Effector memory CD4-positive, alpha-beta T cell (primary cell): ENCODE data around the gene SPRN.

Experiments
- DNase-seq, 3 donors: peaks; one replicate each; pipeline ENCODE4 v3.0.0-alpha.2; 2020
- H3K27ac ChIP-seq: 2 replicates; pipeline ENCODE4 v1.7.0; 2013; ENCODE audit warnings: mild to moderate bottlenecking, low read length, moderate library complexity; ENCODE audit not compliant: insufficient read depth, poor library complexity, severe bottlenecking
- H3K27me3 ChIP-seq: replicated peaks from 2 replicates; pipeline ENCODE4 v1.7.0; 2013; ENCODE audit warnings: mild to moderate bottlenecking, low read length; ENCODE audit not compliant: insufficient read depth, control insufficient read depth, poor library complexity, severe bottlenecking
- H3K36me3 ChIP-seq: 2 replicates; pipeline ENCODE4 v1.7.0; 2013; ENCODE audit warnings: mild to moderate bottlenecking, low read length, moderate library complexity; ENCODE audit not compliant: control insufficient read depth, insufficient read depth
- H3K4me1 ChIP-seq: 2 replicates; pipeline ENCODE4 v1.7.0; 2013; ENCODE audit warnings: low read length, mild to moderate bottlenecking; ENCODE audit not compliant: control insufficient read depth, insufficient read depth, poor library complexity, severe bottlenecking
- H3K4me3 ChIP-seq: 2 replicates; pipeline ENCODE4 v1.7.0; 2013; ENCODE audit warnings: low read length, low read depth, mild to moderate bottlenecking; ENCODE audit not compliant: insufficient read depth, poor library complexity, severe bottlenecking
- H3K9me3 ChIP-seq: 2 replicates; pipeline ENCODE4 v1.7.0; 2013; ENCODE audit warnings: mild to moderate bottlenecking, low read length, moderate library complexity; ENCODE audit not compliant: control insufficient read depth

SPRN gene

DNA sequence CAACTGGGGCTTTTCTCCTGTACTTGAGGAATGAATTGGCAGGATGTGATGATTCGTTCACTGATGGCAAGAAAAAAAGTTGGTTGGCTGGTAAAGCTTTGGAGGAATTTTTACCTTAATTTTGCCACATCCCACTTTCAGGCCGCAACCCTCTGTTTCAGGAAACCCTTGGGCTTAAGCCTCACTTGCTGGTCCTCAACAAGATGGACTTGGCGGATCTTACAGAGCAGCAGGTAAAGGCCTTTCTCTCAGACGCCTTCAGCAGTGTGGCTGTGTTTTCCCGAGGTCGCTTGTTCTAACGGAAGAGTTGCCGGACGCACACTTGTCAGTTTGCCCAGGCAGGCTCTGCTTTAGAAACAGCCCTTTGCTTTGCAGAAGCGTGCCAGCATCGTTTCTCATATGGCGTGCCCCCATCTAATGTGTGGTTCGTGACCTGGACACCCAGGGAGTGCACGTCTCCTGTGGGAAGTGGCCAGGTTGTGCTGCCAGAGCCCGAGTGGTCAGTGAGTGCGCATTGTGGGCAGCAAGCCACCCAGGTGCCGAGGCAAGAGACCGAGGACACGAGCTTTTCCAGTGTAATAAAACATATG lies 28.3 kb downstream of the SPRN start:
- Histone ChIP-seq H3K4me1 (peaks cover 16% of the 10 kb centered on the region), H3K27ac (no peak overlapping the region), H3K9me3 (no peaks in the 10 kb centered on the region), H3K27me3 (no peaks in the 10 kb centered on the region), H3K4me3 (no peak overlapping the region), H3K36me3 (peaks cover 29% of the 10 kb centered on the region)
- DNase-seq, result no peak

DNA sequence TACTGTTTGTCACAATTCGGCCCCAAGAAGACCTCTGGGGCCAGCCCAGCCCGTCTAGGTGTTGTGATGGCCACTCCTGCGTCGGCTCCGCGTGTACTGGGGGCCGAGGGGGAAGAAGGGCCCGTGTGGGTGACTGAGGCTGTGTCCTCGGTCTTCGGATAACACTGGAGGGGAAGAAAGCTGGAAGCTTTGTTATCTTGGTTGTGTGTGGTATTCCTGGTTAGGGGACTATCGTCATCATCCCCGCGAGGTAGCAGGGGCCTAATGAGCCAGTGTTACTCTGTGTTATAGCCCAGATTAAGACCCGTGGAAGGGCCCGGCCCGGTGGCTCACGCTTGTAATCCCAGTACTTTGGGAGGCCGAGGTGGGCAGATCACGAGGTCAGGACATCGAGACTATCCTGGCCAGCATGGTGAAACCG lies 29.6 kb downstream of the SPRN start:
- Histone ChIP-seq H3K4me1 (peaks cover 27% of the 10 kb centered on the region), H3K27me3 (no peaks in the 10 kb centered on the region), H3K4me3 (peak overlapping the region; percentile 91), H3K27ac (peak overlapping the region; percentile 75), H3K9me3 (no peaks in the 10 kb centered on the region), H3K36me3 (peaks cover 26% of the 10 kb centered on the region)
- no peak for DNase-seq

DNA sequence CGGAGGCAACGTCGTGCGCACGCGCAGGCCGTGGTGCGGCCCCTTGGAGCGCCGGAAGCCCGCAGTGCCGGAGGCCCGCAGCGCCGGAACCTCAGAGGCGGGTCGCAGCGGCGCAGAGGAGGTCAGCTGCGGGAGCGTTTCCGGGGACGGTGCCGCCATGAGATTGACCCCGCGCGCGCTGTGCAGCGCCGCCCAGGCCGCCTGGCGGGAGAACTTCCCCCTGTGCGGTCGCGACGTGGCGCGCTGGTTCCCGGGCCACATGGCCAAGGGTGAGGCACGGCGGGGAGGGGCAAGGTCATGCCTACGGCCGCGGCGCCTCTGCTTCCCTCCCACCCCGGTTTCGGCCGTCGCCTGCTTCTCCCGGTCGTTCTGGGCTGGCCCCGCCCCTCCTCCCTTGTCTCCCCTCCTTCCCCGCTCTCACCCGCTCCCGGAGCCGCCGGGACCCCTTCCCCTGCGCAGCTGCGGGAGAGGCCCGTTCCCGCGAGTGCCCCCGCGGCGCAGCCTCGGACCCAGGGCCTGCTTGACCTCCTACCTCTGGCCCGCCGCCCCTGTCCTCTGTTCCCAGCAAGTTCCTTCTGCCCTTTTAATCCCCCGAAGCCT lies 30.3 kb downstream of the SPRN start, which contains the start of gene MTG1:
TSS of gene MTG1 (plus strand) at position 94 of the 600 bp plus-strand sequence. CDS start at position 158, 64 bp downstream.
- peak within 1 kb of the TSS; percentile 91 for H3K4me3 ChIP-seq
- peaks cover 22% of the 10 kb centered on the region for H3K36me3 ChIP-seq
- H3K27ac ChIP-seq, result peak within 1 kb of the TSS; percentile 75
- peak; percentile 86 to 90 (median 88) for DNase-seq
- peaks cover 33% of the 10 kb centered on the region for H3K4me1 ChIP-seq
- H3K27me3 ChIP-seq, result no peaks in the 10 kb centered on the region
- no peaks in the 10 kb centered on the region for H3K9me3 ChIP-seq

DNA sequence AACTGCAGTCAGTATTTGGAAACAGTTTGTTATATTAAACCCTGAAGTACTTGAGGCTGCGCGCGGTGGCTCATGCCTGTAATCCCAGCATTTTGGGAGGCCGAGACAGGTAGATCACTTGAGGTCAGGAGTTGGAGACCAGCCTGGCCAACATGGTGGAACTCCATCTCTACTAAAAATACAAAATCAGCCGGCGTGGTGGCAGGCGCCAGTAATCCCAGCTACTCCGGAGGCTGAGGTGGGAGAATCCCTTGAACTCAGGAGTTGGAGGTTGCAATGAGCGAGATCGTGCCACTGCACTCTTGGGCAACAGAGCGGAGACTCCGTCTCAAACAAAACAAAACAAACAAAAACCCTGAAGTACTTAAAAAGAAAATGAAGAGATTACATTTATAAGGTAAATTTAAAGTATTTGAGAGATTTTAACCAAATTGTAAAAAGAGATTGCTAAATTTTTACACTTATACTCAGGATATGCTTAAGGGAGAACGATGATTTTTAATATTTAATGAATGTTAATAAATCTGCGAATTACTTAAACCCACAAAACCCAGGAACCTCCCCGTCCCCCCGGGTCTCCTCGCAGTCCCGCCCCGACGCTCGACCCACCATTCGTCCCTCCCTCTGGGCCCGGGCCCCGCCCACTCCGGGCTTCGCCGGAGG lies 30.9 kb downstream of the SPRN start:
- peaks cover 15% of the 10 kb centered on the region for H3K36me3 ChIP-seq
- H3K27ac ChIP-seq, result peak overlapping the region; percentile 75
- no peaks in the 10 kb centered on the region for H3K9me3 ChIP-seq
- H3K27me3 ChIP-seq, result no peaks in the 10 kb centered on the region
- peaks cover 37% of the 10 kb centered on the region for H3K4me1 ChIP-seq
- no peak for DNase-seq
- H3K4me3 ChIP-seq, result peak overlapping the region; percentile 91

DNA sequence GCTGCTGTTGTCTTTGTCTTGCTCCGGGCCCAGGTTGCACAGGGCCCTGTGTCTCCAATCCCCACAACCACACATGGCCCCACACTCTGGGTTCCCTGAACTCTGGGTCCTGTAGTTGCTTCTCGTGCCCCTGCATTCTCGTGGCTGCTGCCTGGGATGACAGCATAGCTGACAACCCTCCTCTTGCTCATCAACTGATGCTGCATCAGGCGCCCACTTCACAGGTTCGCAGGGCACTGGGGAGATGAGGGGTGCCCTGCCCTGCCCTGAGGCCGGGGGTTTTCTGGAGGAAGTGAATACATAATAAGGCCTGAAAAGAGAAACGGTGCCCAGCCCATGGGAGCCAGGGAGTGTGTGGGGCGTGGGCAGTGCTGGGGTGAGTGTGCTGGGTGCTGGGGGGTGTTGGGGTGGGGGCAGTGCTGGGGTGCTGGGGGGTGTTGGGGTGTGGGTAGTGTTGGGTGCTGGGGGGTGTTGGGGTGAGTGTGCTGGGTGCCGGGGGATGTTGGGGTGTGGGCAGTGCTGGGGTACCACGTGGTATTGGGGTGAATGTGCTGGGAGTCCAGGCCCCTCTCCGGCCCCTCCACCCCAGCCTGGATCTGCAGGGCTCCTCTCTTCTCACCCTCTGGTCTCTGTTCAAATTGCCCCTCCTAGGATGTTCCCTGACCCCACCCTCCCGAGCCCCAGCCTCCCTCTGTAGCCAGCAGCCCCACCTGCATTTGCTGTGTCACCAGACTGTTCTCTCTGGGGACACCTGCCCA lies 32.5 kb downstream of the SPRN start:
- peaks cover 9% of the 10 kb centered on the region for H3K36me3 ChIP-seq
- H3K27ac ChIP-seq, result peak overlapping the region; percentile 26
- H3K27me3 ChIP-seq, result no peaks in the 10 kb centered on the region
- peaks cover 39% of the 10 kb centered on the region for H3K4me1 ChIP-seq
- H3K4me3 ChIP-seq, result no peak overlapping the region
- DNase-seq, result no peak
- H3K9me3 ChIP-seq, result no peaks in the 10 kb centered on the region

DNA sequence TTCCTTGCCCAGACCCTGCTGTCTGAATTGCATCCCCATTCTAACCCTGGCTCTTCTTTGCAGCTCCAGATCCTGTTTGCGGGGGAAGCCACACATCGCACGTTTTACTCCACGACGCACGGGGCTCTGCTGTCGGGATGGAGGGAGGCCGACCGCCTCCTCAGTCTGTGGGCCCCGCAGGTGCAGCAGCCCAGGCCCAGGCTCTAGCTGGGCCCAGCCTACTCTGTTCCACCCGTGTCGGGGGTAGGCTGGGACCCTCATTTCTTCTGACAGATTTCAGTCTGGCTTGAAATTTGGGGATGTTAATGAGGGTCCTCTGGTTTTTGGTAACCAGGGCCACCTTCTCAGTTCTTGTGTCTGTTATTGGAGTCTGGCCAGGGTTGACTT lies 33.2 kb downstream of the SPRN start:
- peak overlapping the region; percentile 26 for H3K27ac ChIP-seq
- no peaks in the 10 kb centered on the region for H3K27me3 ChIP-seq
- H3K4me3 ChIP-seq, result no peak overlapping the region
- H3K9me3 ChIP-seq, result no peaks in the 10 kb centered on the region
- no peak for DNase-seq
- peaks cover 39% of the 10 kb centered on the region for H3K4me1 ChIP-seq
- peaks cover 4% of the 10 kb centered on the region for H3K36me3 ChIP-seq

DNA sequence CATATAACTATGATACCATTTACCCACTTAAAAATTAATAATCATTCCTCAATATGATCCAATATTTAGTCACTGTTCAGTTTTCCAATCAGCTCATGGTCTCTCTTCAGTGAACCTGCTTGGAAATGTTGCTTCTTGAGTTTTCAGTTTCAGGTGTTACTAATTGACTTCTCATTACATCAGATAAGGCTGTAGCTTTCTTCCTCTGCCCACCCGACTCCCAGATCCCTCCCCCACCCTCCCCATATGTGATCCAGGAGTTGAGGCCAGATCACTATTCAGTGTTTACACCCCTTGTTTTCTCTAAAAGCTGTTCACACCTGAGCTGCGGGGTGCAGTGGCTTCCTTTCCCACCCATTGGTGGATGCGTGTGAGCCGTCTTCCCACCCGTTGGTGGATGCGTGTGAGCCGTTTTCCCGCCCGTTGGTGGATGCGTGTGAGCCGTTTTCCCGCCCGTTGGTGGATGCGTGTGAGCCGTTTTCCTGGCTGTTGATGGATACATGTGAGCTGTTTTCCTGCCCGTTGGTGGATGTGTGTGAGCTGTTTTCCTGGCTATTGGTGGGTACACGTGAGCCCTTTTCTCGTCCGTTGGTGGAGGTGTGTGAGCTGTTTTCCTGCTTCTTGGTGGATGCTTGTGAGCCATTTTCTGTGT lies 33.7 kb downstream of the SPRN start:
- no peaks in the 10 kb centered on the region for H3K9me3 ChIP-seq
- no peak for DNase-seq
- no peaks in the 10 kb centered on the region for H3K27me3 ChIP-seq
- H3K4me1 ChIP-seq, result peaks cover 39% of the 10 kb centered on the region
- H3K36me3 ChIP-seq, result no peaks in the 10 kb centered on the region
- peak overlapping the region; percentile 80 for H3K27ac ChIP-seq
- H3K4me3 ChIP-seq, result peak overlapping the region; percentile 7

DNA sequence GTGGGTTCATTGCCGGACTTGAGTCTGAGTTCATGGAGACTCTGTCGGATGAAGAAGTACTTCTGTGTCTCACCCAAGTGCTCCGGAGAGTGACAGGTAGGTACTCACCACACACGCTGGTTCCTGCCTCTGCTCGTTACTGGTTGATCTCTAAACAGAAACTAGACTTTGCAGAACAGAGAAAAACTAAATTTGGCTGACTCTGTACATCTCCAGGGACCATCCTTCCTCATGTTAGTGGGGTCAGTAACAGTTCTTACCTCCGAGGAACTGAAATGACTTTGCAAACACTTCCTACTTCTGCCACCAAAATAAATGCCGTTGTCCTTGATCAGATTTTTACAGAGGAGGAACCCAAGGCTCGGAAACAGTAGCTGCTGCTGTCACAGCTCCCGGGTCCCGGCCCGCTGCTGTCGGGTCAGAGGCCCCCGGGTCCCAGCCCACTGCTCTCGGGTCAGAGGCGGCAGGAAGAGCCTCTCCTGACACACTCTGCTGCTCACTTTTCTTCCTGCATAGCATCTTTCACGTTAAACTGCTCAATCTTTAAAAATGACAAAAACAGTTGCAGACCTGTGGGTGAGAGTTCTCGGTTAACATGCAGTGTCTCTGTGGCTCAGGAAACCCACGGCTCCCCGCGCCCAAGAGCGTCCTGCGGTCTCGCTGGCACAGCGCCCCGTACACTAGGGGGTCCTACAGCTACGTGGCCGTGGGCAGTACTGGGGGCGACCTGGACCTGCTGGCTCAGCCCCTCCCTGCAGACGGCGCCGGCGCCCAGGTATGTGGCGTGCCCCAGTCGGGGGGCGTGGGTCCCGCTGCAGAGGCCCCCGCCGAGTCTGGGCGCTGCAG lies 35.2 kb downstream of the SPRN start:
- H3K4me1 ChIP-seq, result peaks cover 31% of the 10 kb centered on the region
- peak overlapping the region; percentile 51 for H3K4me3 ChIP-seq
- no peak for DNase-seq
- H3K27me3 ChIP-seq, result no peaks in the 10 kb centered on the region
- no peaks in the 10 kb centered on the region for H3K36me3 ChIP-seq
- H3K9me3 ChIP-seq, result no peaks in the 10 kb centered on the region
- H3K27ac ChIP-seq, result peak overlapping the region; percentile 80
